HepG2 (cell line): ENCODE measurements around the gene DLL4. TPM values are rescaled to one million over a fixed set of nuclear protein-coding genes. Genes with fewer than 3 reads are reported as not detected.

ENCODE experiments used
- TOE1 ChIP-seq: sonication (generic); formaldehyde crosslinking; IDR thresholded peaks from 2 replicates; pipeline ENCODE4 v1.4.0; 2020; ENCODE audit warnings: mild to moderate bottlenecking, missing genetic modification reagents
- ZBTB4 ChIP-seq: sonication (generic); formaldehyde crosslinking; IDR thresholded peaks from 2 replicates; pipeline ENCODE4 v1.4.0; 2020; ENCODE audit warnings: missing genetic modification reagents, mild to moderate bottlenecking, borderline replicate concordance
- ZNF18 ChIP-seq: sonication (generic); formaldehyde crosslinking; IDR thresholded peaks from 2 replicates; pipeline ENCODE4 v1.8.0; 2022; ENCODE audit warnings: mild to moderate bottlenecking, missing genetic modification reagents; ENCODE audit not compliant: insufficient replicate concordance
- ZNF282 ChIP-seq: fragments of 450-650 bp; IDR thresholded peaks from 2 replicates; pipeline ENCODE4 v1.6.1; 2018; ENCODE audit not compliant: partially characterized antibody
- ZNF839 ChIP-seq: sonication (generic); formaldehyde crosslinking; IDR thresholded peaks from 2 replicates; pipeline ENCODE4 v1.4.0; 2020; ENCODE audit warnings: missing genetic modification reagents, mild to moderate bottlenecking, borderline replicate concordance
- polyA plus RNA-seq, 8 experiments: library from polyadenylated mRNA; depleted of rRNA in 3 of 8; stranded (reverse) in 7 of 8; unstranded in 1 of 8; fragments of >200 nt; fragmentation: Illumina TruSeq in 4 of 8; extraction: Trizol in 4 of 8; gene quantifications; 2 replicates each; pipeline versions ENCODE4 v1.2.1 to v1.2.3, GENCODE V29; 2011 to 2016; ENCODE audit warnings: low read depth in 4 of 8, missing spikeins in 1 of 8, mixed read lengths in 1 of 8; ENCODE audit not compliant: insufficient read depth in 1 of 8
- total RNA-seq, 5 experiments: library from RNA; depleted of rRNA; stranded (reverse); fragments of >200 nt; fragmentation: Illumina TruSeq; extraction: Trizol; gene quantifications; 2 replicates each; pipeline ENCODE4 v1.2.3, GENCODE V29; 2016; ENCODE audit warnings: low read depth in 1 of 5
- TF ChIP-seq, protein P1 (sequence below): sonication (generic); formaldehyde crosslinking; IDR thresholded peaks from 2 replicates; pipeline ENCODE4 v1.5.1; 2020; ENCODE audit warnings: mild to moderate bottlenecking, missing genetic modification reagents, borderline replicate concordance
- TF ChIP-seq, protein P2 (sequence below): sonication (generic); formaldehyde crosslinking; IDR thresholded peaks from 2 replicates; pipeline ENCODE4 v1.5.0; 2020; ENCODE audit warnings: mild to moderate bottlenecking, missing genetic modification reagents, borderline replicate concordance

DLL4 gene
- total and polyA plus RNA-seq, 2 of the 13 experiments (the other 11 are each of a cell fraction or from before 2014, with no cell fraction given) = 0.20 to 0.25 TPM

- TF ChIP-seq ZBTB4 (peak; percentile 25; the same call in 1 of the 2 replicates), ZNF282 (no peak), ZNF18 (CRISPR knock-in tag) (peak; percentile 85), ZNF839 (no peak), TOE1 (CRISPR knock-in tag) (no peak)
- TF ChIP-seq, protein P1, sequence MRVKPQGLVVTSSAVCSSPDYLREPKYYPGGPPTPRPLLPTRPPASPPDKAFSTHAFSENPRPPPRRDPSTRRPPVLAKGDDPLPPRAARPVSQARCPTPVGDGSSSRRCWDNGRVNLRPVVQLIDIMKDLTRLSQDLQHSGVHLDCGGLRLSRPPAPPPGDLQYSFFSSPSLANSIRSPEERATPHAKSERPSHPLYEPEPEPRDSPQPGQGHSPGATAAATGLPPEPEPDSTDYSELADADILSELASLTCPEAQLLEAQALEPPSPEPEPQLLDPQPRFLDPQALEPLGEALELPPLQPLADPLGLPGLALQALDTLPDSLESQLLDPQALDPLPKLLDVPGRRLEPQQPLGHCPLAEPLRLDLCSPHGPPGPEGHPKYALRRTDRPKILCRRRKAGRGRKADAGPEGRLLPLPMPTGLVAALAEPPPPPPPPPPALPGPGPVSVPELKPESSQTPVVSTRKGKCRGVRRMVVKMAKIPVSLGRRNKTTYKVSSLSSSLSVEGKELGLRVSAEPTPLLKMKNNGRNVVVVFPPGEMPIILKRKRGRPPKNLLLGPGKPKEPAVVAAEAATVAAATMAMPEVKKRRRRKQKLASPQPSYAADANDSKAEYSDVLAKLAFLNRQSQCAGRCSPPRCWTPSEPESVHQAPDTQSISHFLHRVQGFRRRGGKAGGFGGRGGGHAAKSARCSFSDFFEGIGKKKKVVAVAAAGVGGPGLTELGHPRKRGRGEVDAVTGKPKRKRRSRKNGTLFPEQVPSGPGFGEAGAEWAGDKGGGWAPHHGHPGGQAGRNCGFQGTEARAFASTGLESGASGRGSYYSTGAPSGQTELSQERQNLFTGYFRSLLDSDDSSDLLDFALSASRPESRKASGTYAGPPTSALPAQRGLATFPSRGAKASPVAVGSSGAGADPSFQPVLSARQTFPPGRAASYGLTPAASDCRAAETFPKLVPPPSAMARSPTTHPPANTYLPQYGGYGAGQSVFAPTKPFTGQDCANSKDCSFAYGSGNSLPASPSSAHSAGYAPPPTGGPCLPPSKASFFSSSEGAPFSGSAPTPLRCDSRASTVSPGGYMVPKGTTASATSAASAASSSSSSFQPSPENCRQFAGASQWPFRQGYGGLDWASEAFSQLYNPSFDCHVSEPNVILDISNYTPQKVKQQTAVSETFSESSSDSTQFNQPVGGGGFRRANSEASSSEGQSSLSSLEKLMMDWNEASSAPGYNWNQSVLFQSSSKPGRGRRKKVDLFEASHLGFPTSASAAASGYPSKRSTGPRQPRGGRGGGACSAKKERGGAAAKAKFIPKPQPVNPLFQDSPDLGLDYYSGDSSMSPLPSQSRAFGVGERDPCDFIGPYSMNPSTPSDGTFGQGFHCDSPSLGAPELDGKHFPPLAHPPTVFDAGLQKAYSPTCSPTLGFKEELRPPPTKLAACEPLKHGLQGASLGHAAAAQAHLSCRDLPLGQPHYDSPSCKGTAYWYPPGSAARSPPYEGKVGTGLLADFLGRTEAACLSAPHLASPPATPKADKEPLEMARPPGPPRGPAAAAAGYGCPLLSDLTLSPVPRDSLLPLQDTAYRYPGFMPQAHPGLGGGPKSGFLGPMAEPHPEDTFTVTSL (CRISPR knock-in tag) = no peak
- TF ChIP-seq, protein P2, sequence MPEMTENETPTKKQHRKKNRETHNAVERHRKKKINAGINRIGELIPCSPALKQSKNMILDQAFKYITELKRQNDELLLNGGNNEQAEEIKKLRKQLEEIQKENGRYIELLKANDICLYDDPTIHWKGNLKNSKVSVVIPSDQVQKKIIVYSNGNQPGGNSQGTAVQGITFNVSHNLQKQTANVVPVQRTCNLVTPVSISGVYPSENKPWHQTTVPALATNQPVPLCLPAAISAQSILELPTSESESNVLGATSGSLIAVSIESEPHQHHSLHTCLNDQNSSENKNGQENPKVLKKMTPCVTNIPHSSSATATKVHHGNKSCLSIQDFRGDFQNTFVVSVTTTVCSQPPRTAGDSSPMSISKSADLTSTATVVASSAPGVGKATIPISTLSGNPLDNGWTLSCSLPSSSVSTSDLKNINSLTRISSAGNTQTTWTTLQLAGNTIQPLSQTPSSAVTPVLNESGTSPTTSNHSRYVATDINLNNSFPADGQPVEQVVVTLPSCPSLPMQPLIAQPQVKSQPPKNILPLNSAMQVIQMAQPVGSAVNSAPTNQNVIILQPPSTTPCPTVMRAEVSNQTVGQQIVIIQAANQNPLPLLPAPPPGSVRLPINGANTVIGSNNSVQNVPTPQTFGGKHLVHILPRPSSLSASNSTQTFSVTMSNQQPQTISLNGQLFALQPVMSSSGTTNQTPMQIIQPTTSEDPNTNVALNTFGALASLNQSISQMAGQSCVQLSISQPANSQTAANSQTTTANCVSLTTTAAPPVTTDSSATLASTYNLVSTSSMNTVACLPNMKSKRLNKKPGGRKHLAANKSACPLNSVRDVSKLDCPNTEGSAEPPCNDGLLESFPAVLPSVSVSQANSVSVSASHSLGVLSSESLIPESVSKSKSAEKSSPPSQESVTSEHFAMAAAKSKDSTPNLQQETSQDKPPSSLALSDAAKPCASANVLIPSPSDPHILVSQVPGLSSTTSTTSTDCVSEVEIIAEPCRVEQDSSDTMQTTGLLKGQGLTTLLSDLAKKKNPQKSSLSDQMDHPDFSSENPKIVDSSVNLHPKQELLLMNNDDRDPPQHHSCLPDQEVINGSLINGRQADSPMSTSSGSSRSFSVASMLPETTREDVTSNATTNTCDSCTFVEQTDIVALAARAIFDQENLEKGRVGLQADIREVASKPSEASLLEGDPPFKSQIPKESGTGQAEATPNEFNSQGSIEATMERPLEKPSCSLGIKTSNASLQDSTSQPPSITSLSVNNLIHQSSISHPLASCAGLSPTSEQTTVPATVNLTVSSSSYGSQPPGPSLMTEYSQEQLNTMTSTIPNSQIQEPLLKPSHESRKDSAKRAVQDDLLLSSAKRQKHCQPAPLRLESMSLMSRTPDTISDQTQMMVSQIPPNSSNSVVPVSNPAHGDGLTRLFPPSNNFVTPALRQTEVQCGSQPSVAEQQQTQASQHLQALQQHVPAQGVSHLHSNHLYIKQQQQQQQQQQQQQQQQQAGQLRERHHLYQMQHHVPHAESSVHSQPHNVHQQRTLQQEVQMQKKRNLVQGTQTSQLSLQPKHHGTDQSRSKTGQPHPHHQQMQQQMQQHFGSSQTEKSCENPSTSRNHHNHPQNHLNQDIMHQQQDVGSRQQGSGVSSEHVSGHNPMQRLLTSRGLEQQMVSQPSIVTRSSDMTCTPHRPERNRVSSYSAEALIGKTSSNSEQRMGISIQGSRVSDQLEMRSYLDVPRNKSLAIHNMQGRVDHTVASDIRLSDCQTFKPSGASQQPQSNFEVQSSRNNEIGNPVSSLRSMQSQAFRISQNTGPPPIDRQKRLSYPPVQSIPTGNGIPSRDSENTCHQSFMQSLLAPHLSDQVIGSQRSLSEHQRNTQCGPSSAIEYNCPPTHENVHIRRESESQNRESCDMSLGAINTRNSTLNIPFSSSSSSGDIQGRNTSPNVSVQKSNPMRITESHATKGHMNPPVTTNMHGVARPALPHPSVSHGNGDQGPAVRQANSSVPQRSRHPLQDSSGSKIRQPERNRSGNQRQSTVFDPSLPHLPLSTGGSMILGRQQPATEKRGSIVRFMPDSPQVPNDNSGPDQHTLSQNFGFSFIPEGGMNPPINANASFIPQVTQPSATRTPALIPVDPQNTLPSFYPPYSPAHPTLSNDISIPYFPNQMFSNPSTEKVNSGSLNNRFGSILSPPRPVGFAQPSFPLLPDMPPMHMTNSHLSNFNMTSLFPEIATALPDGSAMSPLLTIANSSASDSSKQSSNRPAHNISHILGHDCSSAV (CRISPR knock-in tag) = no peak
Measured at GRCh38 chr15:40893733-40894680, 35.1 kb upstream of the DLL4 start, which contains the start of gene VPS18 (continued).
